ENCODE results near the gene FSTL3. TPM values are rescaled to one million over a fixed set of nuclear protein-coding genes. Genes with fewer than 3 reads are reported as not detected.

FSTL3 gene
- polyA plus RNA-seq, 1 of the 3 experiments (the other 2 are of a cell fraction): 64.4 TPM

- TF ChIP-seq, protein P1, sequence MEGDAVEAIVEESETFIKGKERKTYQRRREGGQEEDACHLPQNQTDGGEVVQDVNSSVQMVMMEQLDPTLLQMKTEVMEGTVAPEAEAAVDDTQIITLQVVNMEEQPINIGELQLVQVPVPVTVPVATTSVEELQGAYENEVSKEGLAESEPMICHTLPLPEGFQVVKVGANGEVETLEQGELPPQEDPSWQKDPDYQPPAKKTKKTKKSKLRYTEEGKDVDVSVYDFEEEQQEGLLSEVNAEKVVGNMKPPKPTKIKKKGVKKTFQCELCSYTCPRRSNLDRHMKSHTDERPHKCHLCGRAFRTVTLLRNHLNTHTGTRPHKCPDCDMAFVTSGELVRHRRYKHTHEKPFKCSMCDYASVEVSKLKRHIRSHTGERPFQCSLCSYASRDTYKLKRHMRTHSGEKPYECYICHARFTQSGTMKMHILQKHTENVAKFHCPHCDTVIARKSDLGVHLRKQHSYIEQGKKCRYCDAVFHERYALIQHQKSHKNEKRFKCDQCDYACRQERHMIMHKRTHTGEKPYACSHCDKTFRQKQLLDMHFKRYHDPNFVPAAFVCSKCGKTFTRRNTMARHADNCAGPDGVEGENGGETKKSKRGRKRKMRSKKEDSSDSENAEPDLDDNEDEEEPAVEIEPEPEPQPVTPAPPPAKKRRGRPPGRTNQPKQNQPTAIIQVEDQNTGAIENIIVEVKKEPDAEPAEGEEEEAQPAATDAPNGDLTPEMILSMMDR (IDR thresholded peaks at IDR 0.05): no peak
- TF ChIP-seq TCF12 (IDR thresholded peaks at IDR 0.05): no peak
Observed at GRCh38 chr19:725461-726089, 49.4 kb downstream of the FSTL3 start (continued).

DNA sequence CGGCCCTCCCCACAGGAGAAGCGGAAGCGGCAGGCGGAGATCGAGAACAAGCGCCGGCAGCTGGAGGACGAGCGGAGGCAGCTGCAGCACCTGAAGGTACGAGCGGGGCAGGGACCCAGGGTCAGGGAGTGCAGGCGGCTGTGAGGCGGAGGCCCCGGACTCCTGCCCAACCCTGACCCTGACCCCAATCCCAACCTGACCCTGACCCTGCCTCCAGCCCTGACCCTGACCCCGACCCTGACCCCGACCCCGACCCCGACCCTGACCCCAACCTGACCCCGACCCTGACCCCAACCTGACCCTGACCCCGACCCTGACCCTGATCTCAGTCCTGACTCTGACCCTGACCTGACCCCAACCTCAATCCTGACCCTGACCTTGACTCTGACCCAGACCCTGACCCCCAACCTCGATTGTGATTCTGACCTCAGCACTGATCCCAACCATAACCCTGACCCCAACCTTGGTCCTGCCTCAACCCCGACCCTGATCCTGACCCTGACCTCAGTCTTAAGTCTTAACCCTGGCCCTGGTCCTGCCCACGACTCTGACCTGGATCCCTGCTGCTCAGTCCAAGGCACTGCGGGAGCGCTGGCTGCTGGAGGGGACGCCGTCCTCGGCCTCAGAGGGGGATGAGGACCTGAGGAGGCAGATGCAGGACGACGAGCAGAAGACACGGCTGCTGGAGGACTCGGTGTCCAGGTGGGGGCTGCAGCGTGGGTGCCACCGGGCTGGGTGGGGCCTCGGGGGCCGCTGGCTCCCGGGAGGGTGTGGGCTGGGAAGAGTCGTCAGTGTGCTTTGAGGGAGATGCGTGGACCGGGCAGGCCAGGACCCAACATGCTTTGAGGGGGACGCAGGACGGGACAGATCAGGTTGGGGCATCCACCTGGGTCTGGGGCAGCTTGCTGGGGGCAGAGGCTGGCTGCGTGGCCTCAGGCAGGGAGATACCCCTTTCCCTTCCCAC, 51.1 kb downstream of the FSTL3 start:
- no peak overlapping the region for H2AFZ ChIP-seq (ENCODE audit: low read depth)
- no peaks in the 10 kb centered on the region for H3K4me1 ChIP-seq (ENCODE audit: control insufficient read depth in 1 of 2, insufficient read depth in 2 of 2, low read depth in 1 of 2, low read length in 1 of 2)
- H3K4me2 ChIP-seq: no peak overlapping the region
- no peaks in the 10 kb centered on the region for H3K36me3 ChIP-seq (replicated peaks in 1 of 2; ENCODE audit: control insufficient read depth in 1 of 2, insufficient read depth in 2 of 2, low read length in 1 of 2)
- H3K9me3 ChIP-seq: no peaks in the 10 kb centered on the region
- no peaks in the 10 kb centered on the region for H3K27me3 ChIP-seq (ENCODE audit: insufficient read depth)
- H3K4me3 ChIP-seq (ENCODE audit: low read depth in 2 of 2, low read length in 1 of 2): no peak overlapping the region
- H3F3A ChIP-seq (replicated peaks; ENCODE audit: insufficient read depth): no peaks in the 10 kb centered on the region
- no peaks in the 10 kb centered on the region for H4K20me1 ChIP-seq (ENCODE audit: insufficient read depth)
- no peaks in the 10 kb centered on the region for H3K79me2 ChIP-seq (ENCODE audit: insufficient read depth)
- CTCF ChIA-PET: interaction anchor here (0.7 to 1.0 kb wide), 3 partner anchors 19 to 143 kb away, joined by 3 read pairs; no protein-coding TSS in a partner anchor
- H3K27ac ChIP-seq (ENCODE audit: low read depth in 2 of 2, low read length in 1 of 2): no peak overlapping the region
- no peak for DNase-seq
- no peak overlapping the region for H3K9ac ChIP-seq
- WGBS (ENCODE audit: low lambda C conversion rate): 87% methylated on average over 23 of the region's 43 CpGs
- no peaks in the 10 kb centered on the region for H3K9me2 ChIP-seq
- POLR2A ChIA-PET: no interaction called here
- TF ChIP-seq, protein P2, sequence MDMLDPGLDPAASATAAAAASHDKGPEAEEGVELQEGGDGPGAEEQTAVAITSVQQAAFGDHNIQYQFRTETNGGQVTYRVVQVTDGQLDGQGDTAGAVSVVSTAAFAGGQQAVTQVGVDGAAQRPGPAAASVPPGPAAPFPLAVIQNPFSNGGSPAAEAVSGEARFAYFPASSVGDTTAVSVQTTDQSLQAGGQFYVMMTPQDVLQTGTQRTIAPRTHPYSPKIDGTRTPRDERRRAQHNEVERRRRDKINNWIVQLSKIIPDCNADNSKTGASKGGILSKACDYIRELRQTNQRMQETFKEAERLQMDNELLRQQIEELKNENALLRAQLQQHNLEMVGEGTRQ (IDR thresholded peaks at IDR 0.05; ENCODE audit: borderline replicate concordance, low read depth, low read length): no peak
- TF ChIP-seq RXRA (IDR thresholded peaks at IDR 0.05; ENCODE audit: borderline replicate concordance, low read depth) (no peak), TAF1 (IDR thresholded peaks at IDR 0.05; ENCODE audit: borderline replicate concordance, low read depth, low read length) (no peak), GABPA (IDR thresholded peaks at IDR 0.05; ENCODE audit: low read depth) (no peak), IRF3 (IDR thresholded peaks at IDR 0.05; ENCODE audit: low read depth, low read length) (no peak), MEF2A (IDR thresholded peaks at IDR 0.05; ENCODE audit: borderline replicate concordance, low read depth) (no peak), NFIC (IDR thresholded peaks at IDR 0.05; ENCODE audit: borderline replicate concordance) (no peak), MXI1 (IDR thresholded peaks at IDR 0.05; ENCODE audit: low read depth, low read length) (no peak), TEAD4 (IDR thresholded peaks at IDR 0.05; ENCODE audit: borderline replicate concordance, insufficient read depth) (no peak), ELF1 (IDR thresholded peaks at IDR 0.05) (no peak), FOSL2 (IDR thresholded peaks at IDR 0.05; ENCODE audit: borderline replicate concordance, low read depth) (no peak), NRF1 (IDR thresholded peaks at IDR 0.05; ENCODE audit: low read depth, low read length) (no peak), PBX3 (IDR thresholded peaks at IDR 0.05) (no peak), TCF12 (IDR thresholded peaks at IDR 0.05) (no peak)
